HG03139 (cell line): ENCODE data around the gene OBSL1.

Source experiments
- ATAC-seq: cut with Tn5 transposase; IDR thresholded peaks from one replicate; pipeline ENCODE4 v1.9.1; 2021; ENCODE audit not compliant: unreplicated experiment

OBSL1 gene

GRCh38 chr2:219515874-219516629 lies 55.3 kb downstream of the OBSL1 start:
- no peak for ATAC-seq

GRCh38 chr2:219514836-219515235 lies 56.5 kb downstream of the OBSL1 start:
- ATAC-seq = no peak

DNA sequence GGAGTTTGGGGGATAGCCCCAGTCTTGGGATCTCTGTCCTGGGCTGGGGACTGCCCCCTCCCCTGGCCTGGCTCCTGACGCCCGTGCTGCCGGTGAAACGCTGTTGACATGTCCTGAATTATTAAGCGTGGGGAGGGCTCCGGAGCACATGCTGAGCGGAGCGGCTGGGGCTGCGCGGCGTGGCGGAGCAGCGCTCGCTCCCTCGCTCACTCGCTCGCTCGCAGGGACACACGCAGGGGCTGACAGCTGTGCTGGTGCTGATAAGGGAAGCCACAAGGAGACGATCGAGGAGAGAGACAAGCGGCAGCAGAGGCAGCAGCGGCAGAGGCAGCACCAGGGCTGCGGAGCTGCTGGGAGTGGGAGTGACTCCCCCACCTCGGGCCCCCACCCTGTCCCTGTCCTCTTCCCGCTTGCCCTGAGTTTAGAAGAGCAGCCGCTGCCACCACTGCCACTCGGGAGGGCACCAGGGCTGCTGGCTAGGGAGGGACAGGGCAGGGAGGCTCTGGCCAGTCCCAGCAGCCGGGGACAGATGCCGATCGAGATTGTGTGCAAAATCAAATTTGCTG lies 57.1 kb downstream of the OBSL1 start, which contains the start of gene ASIC4:
Gene ASIC4 (plus strand): TSS at position 287 of the 566 bp plus-strand sequence. CDS start 243 bp downstream, at position 530.
- ATAC-seq = no peak

DNA sequence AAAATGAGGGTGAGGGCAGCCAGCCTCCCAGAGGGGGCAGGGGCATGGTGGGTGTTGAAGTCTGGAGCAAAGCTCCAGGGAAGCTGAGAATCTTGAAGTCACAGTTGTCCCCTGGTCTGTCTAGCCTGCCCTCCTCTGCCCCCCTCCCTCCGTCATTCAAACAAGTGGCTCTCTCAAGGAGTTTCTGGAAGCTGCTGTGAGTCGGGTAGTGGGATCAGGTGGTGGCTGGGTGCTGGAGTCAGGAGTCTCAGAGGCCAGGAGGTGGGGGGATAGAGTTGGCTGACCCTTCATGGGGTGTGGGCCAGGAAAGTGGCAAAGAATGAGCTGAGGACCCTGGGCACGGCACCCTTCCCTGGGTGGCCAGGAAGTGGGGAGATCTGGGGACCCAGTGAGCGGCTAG lies 57.6 kb downstream of the OBSL1 start:
- no peak for ATAC-seq

- no peak for ATAC-seq
These were observed 58.7 kb downstream of the OBSL1 start for GRCh38 chr2:219512524-219513216.

GRCh38 chr2:219511547-219512325 lies 59.6 kb downstream of the OBSL1 start:
- no peak for ATAC-seq

- no peak for ATAC-seq
These were observed 60.7 kb downstream of the OBSL1 start for GRCh38 chr2:219510512-219511135.

GRCh38 chr2:219509780-219510511 lies 61.4 kb downstream of the OBSL1 start:
- peak; percentile 71 for ATAC-seq

DNA sequence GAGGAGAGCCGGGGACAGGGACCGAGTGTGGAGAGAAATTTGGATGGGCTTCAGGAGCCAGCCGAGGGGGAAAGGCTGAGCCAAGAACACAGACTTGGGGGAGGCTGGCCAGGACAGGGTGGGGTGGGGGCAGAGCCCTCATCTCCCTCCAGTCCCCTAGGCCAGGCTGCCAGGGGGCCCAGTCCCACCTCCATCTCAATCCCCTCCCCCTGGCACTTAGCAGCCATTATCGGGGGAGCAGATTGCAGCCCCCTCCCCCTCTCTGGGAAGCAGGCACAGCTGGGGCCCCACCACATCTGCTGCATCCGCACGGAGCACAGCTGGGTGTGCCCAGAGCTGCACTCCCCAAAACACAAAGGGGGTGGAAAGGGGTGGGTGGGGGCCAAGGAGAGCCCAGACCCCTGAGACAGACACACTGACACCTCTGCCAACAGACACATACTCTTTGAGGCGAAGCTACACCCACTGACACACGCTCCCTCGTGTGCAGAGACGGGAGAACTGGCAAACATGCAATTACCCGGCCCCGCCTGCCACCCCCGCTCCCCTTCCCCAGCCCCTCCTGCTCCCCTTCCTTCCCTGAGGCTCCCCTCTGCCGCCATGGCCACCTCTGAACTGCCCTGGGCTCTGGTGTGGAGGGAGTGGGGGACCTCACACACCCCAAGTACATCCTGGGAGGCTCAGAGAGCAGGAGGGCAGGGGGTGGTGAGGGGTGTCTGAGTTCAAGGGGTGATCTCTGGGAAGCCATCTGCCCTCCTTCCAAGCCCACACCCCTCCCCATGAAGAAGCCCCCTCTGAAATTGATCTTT lies 62.2 kb downstream of the OBSL1 start:
- ATAC-seq = no peak

- no peak for ATAC-seq
These were observed 63.0 kb downstream of the OBSL1 start for GRCh38 chr2:219508444-219508734.

GRCh38 chr2:219507581-219508443 lies 63.5 kb downstream of the OBSL1 start:
- ATAC-seq = no peak

DNA sequence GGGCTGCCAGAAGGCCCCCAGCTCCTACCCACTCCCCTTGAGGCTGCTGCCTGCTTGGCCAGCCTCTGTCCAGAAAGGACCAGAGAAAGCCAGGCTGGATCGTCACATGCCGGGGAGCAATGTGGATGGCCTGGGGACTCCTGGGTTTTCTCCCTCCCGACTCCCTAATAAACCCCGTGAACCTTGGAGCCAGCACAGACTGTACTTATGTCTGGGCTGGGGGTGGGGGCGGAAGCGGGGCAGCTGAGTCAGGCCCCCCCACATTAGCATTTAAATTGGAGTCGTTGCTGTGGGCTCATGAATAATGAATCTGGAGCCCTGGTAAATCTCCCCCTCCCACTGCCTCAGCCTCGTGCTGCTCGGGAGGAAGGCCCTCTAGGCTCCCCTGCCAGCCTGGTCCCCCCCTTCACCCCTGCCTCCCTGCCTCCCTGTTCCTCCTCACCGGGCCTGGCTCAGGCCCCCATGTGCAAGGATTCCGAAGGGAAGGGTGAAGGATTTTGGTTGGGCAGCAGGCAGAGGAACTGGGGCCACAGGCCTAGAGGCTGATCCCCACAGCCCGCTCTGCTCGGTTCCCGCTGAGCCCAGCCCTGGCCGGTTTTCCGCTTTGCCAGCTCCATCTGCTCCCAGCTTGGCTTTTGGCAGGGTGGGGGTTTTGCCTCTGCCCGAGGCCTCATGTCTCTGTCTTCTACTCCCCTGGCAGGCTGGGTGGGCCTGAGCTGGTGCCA lies 64.4 kb downstream of the OBSL1 start:
- no peak for ATAC-seq

DNA sequence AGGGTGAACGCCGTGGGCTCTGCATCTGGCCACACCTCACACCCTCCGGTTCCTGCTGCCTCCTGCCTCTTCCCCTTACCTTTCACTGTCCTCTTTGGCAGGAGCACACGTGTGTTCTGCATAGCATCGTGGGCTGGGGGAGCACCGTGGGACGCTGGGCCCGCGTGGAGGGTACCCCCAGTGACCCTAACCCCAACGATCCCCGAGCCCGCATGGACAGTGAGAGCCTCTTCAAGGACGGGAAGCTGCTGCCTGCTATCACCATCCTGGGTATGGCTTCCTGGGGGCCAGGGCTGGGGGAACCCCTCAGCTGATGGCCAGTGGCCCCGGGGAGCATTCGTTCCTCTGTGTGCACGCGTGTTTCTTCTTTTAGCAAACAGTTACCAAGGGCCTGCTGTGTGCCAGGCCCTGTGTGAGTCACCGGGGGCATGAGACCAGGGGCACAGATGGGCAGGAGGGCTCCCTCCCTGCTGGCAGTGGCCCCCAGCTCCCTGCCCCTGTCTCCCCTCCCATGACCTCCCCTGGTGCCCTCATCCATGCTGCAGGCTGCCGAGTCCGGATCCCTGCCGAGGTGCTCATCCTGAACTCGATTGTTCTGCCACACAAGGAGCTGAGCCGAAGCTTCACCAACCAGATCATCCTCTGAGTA lies 65.1 kb downstream of the OBSL1 start:
- ATAC-seq = no peak

GRCh38 chr2:219505585-219505984 lies 65.8 kb downstream of the OBSL1 start:
- ATAC-seq = no peak

DNA sequence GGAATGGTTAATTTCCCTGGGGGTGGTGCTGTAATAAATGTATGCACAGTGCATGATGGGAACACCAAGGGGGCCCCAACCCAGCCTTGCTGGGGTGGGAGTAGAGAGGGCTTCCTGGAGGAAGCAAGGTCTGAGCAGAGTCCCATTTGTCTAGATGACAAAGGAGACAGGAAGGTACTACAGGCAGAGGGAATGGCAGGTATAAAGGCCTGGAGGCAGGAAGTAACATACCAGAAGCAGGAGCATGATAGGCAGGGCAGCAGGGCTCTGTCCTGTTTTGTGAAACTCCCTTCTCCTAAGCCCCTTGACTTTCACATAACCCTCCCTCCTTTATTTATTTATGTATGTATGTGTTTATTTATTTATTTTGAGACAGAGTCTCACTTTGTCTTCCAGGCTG lies 68.7 kb downstream of the OBSL1 start:
- no peak for ATAC-seq

GRCh38 chr2:219501849-219502248 lies 69.5 kb downstream of the OBSL1 start:
- no peak for ATAC-seq
